HG02798 (cell line): ENCODE results near the gene INHBA.

Experiments used
- ATAC-seq: cut with Tn5 transposase; IDR thresholded peaks from one replicate; pipeline ENCODE4 v1.9.1; 2021; ENCODE audit warnings: mild to moderate bottlenecking; ENCODE audit not compliant: unreplicated experiment, poor library complexity

INHBA gene

GRCh38 chr7:41702635-41703371, at the start of gene INHBA:
Gene INHBA, minus strand, starts transcription at chr7:41703090. Its CDS starts 2,716 bp downstream, at chr7:41700374.
- no peak for ATAC-seq

GRCh38 chr7:41752615-41753014, 49.7 kb upstream of the INHBA start:
- no peak for ATAC-seq

GRCh38 chr7:41750661-41751540, 48.0 kb upstream of the INHBA start:
- ATAC-seq: no peak

- no peak for ATAC-seq
Observed at GRCh38 chr7:41747961-41748360, 45.1 kb upstream of the INHBA start.

GRCh38 chr7:41745451-41745850, 42.6 kb upstream of the INHBA start:
- no peak for ATAC-seq

GRCh38 chr7:41744161-41744560, 41.3 kb upstream of the INHBA start:
- no peak for ATAC-seq

GRCh38 chr7:41742401-41743020, 39.6 kb upstream of the INHBA start:
- ATAC-seq: no peak

- ATAC-seq: no peak
Observed at GRCh38 chr7:41738806-41739205, 35.9 kb upstream of the INHBA start.

GRCh38 chr7:41738336-41738735, 35.4 kb upstream of the INHBA start:
- ATAC-seq: no peak

GRCh38 chr7:41735206-41735605, 32.3 kb upstream of the INHBA start:
- no peak for ATAC-seq

- ATAC-seq: no peak
Observed at GRCh38 chr7:41732843-41733306, 30.0 kb upstream of the INHBA start.

- no peak for ATAC-seq
Observed at GRCh38 chr7:41732436-41732785, 29.5 kb upstream of the INHBA start.

GRCh38 chr7:41731493-41732435, 28.9 kb upstream of the INHBA start:
- peak; percentile 99 for ATAC-seq

GRCh38 chr7:41730668-41731067, 27.8 kb upstream of the INHBA start:
- no peak for ATAC-seq

GRCh38 chr7:41730161-41730560, 27.3 kb upstream of the INHBA start:
- ATAC-seq: no peak

GRCh38 chr7:41729059-41729458, 26.2 kb upstream of the INHBA start:
- no peak for ATAC-seq

- ATAC-seq: no peak
Observed at GRCh38 chr7:41725013-41725412, 22.1 kb upstream of the INHBA start.

GRCh38 chr7:41720886-41721285, 18.0 kb upstream of the INHBA start:
- ATAC-seq: no peak

GRCh38 chr7:41720046-41720445, 17.2 kb upstream of the INHBA start:
- no peak for ATAC-seq

GRCh38 chr7:41716691-41717090, 13.8 kb upstream of the INHBA start:
- no peak for ATAC-seq
